Measurements from ENCODE around the gene LRRC45. TPM values are rescaled to one million over a fixed set of nuclear protein-coding genes. Genes with fewer than 3 reads are reported as not detected.

LRRC45 gene
- total RNA-seq, 5 donors from 2014 or later (not counting 1 experiment from before 2014, with no cell fraction given): 13.3 to 28.5 (median 22.3) TPM

DNA sequence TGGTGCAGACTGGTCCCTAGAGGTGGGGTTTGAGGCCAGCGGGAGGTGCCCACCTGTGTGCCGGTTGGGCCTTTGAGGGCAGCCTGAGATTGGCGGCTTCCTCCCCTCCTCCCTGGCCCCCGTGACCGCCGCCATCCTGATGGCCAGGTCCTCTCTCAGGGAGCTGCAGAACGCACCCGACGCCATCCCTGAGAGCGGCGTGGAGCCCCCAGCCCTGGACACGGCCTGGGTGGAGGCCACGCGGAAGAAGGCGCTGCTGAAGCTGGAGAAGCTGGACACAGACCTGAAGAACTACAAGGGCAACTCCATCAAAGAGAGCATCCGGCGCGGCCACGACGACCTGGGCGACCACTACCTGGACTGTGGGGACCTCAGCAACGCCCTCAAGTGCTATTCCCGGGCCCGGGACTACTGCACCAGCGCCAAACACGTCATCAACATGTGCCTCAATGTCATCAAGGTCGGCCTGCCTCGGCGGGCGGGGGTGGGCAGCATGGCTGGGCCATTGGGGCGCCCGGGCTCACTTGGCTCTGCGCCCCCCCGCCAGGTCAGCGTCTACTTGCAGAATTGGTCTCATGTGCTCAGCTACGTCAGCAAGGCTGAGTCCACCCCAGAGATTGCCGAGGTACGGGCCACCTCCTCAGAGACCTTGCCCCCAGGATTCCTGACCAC is 31.4 kb downstream of the LRRC45 start:
- no peaks in the 10 kb centered on the region for H3K27me3 ChIP-seq (replicated peaks in 1 of 2; ENCODE audit: control insufficient read depth in 2 of 2, extremely low read depth in 1 of 2, insufficient read depth in 2 of 2, low read length in 1 of 2)
- Mint-ChIP-seq H3K4me3 (peak overlapping the region; percentile 9 to 66 (median 61)), H3K27ac (no peak overlapping the region), H3K27me3 (no peaks in the 10 kb centered on the region), H3K36me3 (peaks cover 3% of the 10 kb centered on the region), H3K4me1 (peaks cover 5 to 24% (median 18%) of the 10 kb centered on the region in 3 donors), H3K9me3 (no peaks in the 10 kb centered on the region)
- H3K27ac ChIP-seq (ENCODE audit: low read length): no peak overlapping the region
- ATAC-seq (replicated peaks in 1 of 4): no peak
- H3K4me3 ChIP-seq (ENCODE audit: control insufficient read depth in 1 of 2, extremely low read depth in 1 of 2, low read length in 1 of 2): no peak overlapping the region
- 95% methylated on average over 38 of the region's 38 CpGs for WGBS (ENCODE audit: insufficient coverage)
- ChIA-PET POLR2A (no interaction called here), CTCF (no interaction called here)
- no peaks in the 10 kb centered on the region for H3K9me3 ChIP-seq
- H3K36me3 ChIP-seq (ENCODE audit: control insufficient read depth in 2 of 2, extremely low read depth in 1 of 2, insufficient read depth in 1 of 2, low read length in 1 of 2): peaks cover 12 to 49% of the 10 kb centered on the region in 2 donors
- no peak for DNase-seq
- H3K4me1 ChIP-seq (ENCODE audit: control insufficient read depth in 1 of 2, extremely low read depth in 1 of 2, insufficient read depth in 2 of 2, low read length in 2 of 2): peaks cover 9 to 42% of the 10 kb centered on the region in 2 experiments

DNA sequence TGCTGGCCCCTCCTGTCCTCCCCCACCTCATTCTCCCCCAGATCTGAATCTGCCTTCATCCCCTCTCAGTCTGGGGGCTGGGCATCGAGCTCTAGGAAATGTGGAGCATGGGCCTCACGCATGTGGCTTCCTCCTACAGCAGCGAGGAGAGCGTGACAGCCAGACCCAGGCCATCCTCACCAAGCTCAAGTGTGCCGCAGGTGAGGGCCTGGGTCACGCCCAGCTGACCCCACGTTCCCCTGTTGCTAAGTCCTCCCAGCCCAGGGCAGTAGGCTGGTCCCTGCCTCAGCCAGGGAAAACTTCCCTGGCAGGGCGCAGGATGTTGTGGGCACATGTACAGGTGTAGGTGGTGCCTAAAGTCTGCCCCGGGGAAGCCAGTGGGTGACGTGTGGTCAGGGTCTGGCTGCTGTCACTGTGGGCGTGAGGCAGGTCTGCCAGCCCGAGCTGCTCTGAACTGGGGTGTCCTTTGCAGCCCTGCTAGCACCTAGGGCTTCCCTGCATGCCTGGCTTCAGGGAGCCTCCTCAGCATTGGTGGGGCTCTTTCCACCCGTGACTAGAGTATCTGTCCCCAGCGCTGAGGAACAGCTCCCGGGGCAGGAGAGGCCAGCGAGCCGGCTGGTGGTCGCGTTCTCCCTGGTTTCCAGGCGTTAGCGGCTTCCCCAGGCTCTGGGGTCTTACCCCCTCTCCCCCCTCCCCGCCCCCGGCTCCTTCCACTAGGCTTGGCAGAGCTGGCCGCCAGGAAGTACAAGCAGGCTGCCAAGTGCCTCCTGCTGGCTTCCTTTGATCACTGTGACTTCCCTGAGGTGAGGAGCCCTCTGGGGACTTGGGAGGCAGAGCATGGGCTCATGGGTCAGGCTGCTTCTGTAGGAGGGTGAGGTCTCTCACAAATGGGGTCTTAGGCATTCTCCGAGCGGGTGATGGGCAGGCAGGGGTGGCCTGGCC is 32.2 kb downstream of the LRRC45 start:
- Histone ChIP-seq H3K27ac (ENCODE audit: low read length) (no peak overlapping the region), H3K4me1 (ENCODE audit: control insufficient read depth in 1 of 2, extremely low read depth in 1 of 2, insufficient read depth in 2 of 2, low read length in 2 of 2) (peaks cover 9 to 35% of the 10 kb centered on the region in 2 experiments), H3K27me3 (replicated peaks in 1 of 2; ENCODE audit: control insufficient read depth in 2 of 2, extremely low read depth in 1 of 2, insufficient read depth in 2 of 2, low read length in 1 of 2) (no peaks in the 10 kb centered on the region), H3K9me3 (no peaks in the 10 kb centered on the region), H3K4me3 (ENCODE audit: control insufficient read depth in 1 of 2, extremely low read depth in 1 of 2, low read length in 1 of 2) (no peak overlapping the region), H3K36me3 (ENCODE audit: control insufficient read depth in 2 of 2, extremely low read depth in 1 of 2, insufficient read depth in 1 of 2, low read length in 1 of 2) (peaks cover 14 to 57% of the 10 kb centered on the region in 2 donors)
- peaks cover 7% of the 10 kb centered on the region for H3K36me3 Mint-ChIP-seq
- 85% methylated on average over 18 of the region's 26 CpGs for WGBS (ENCODE audit: insufficient coverage)
- DNase-seq: no peak
- H3K27me3 Mint-ChIP-seq: no peaks in the 10 kb centered on the region
- no peak for ATAC-seq (replicated peaks in 1 of 4)
- H3K4me1 Mint-ChIP-seq: peaks cover 5 to 22% (median 15%) of the 10 kb centered on the region in 3 donors
- CTCF ChIA-PET: interaction anchor here in 1 of 2 donors (0.6 kb wide), 1 partner anchor 245 kb away, joined by 3 read pairs; no protein-coding TSS in a partner anchor
- H3K27ac Mint-ChIP-seq: no peak overlapping the region
- POLR2A ChIA-PET: interaction anchor here in 1 of 2 donors (0.6 kb wide), 1 partner anchor 71 kb away, joined by 3 read pairs; no protein-coding TSS in a partner anchor
- H3K9me3 Mint-ChIP-seq: no peaks in the 10 kb centered on the region
- peak overlapping the region; percentile 9 to 61 (median 15) for H3K4me3 Mint-ChIP-seq

GRCh38 chr17:82055965-82056728 is 33.0 kb downstream of the LRRC45 start:
- Histone ChIP-seq H3K4me1 (ENCODE audit: control insufficient read depth in 1 of 2, extremely low read depth in 1 of 2, insufficient read depth in 2 of 2, low read length in 2 of 2) (peaks cover 9 to 26% of the 10 kb centered on the region in 2 experiments), H3K36me3 (ENCODE audit: control insufficient read depth in 2 of 2, extremely low read depth in 1 of 2, insufficient read depth in 1 of 2, low read length in 1 of 2) (peaks cover 14 to 65% of the 10 kb centered on the region in 2 donors), H3K27ac (ENCODE audit: low read length) (no peak overlapping the region), H3K9me3 (no peaks in the 10 kb centered on the region), H3K27me3 (replicated peaks in 1 of 2; ENCODE audit: control insufficient read depth in 2 of 2, extremely low read depth in 1 of 2, insufficient read depth in 2 of 2, low read length in 1 of 2) (no peaks in the 10 kb centered on the region), H3K4me3 (ENCODE audit: control insufficient read depth in 1 of 2, extremely low read depth in 1 of 2, low read length in 1 of 2) (no peak overlapping the region)
- POLR2A ChIA-PET: interaction anchor here in 1 of 2 donors (0.6 kb wide), 1 partner anchor 70 kb away, joined by 3 read pairs; no protein-coding TSS in a partner anchor
- Mint-ChIP-seq H3K27ac (no peak overlapping the region), H3K27me3 (no peaks in the 10 kb centered on the region), H3K9me3 (no peaks in the 10 kb centered on the region), H3K4me1 (peaks cover 0 to 15% (median 8%) of the 10 kb centered on the region in 3 donors), H3K4me3 (no peak overlapping the region), H3K36me3 (peaks cover 7% of the 10 kb centered on the region)
- CTCF ChIA-PET: interaction anchor here in 1 of 2 donors (0.6 kb wide), 1 partner anchor 244 kb away, joined by 3 read pairs; no protein-coding TSS in a partner anchor
- no peak for DNase-seq
- ATAC-seq (replicated peaks in 1 of 4): no peak
- WGBS (ENCODE audit: insufficient coverage): 97% methylated on average over 23 of the region's 28 CpGs

- Histone ChIP-seq H3K4me1 (ENCODE audit: control insufficient read depth in 1 of 2, extremely low read depth in 1 of 2, insufficient read depth in 2 of 2, low read length in 2 of 2) (peaks cover 9 to 26% of the 10 kb centered on the region in 2 experiments), H3K36me3 (ENCODE audit: control insufficient read depth in 2 of 2, extremely low read depth in 1 of 2, insufficient read depth in 1 of 2, low read length in 1 of 2) (peaks cover 14 to 71% of the 10 kb centered on the region in 2 donors), H3K27me3 (replicated peaks in 1 of 2; ENCODE audit: control insufficient read depth in 2 of 2, extremely low read depth in 1 of 2, insufficient read depth in 2 of 2, low read length in 1 of 2) (no peaks in the 10 kb centered on the region), H3K4me3 (ENCODE audit: control insufficient read depth in 1 of 2, extremely low read depth in 1 of 2, low read length in 1 of 2) (no peak overlapping the region), H3K9me3 (no peaks in the 10 kb centered on the region), H3K27ac (ENCODE audit: low read length) (no peak overlapping the region)
- peaks cover 7% of the 10 kb centered on the region for H3K36me3 Mint-ChIP-seq
- CTCF ChIA-PET: no interaction called here
- H3K27me3 Mint-ChIP-seq: no peaks in the 10 kb centered on the region
- H3K4me3 Mint-ChIP-seq: no peak overlapping the region
- DNase-seq (no peak), ATAC-seq (replicated peaks in 1 of 4) (no peak)
- WGBS (ENCODE audit: insufficient coverage): 94% methylated on average over 23 of the region's 29 CpGs
- POLR2A ChIA-PET: no interaction called here
- peaks cover 0 to 15% (median 8%) of the 10 kb centered on the region in 3 donors for H3K4me1 Mint-ChIP-seq
- H3K9me3 Mint-ChIP-seq: no peaks in the 10 kb centered on the region
- H3K27ac Mint-ChIP-seq: no peak overlapping the region
Observed at GRCh38 chr17:82056729-82057621, 33.9 kb downstream of the LRRC45 start.

- H3K27ac Mint-ChIP-seq: no peak overlapping the region
Observed at GRCh38 chr17:82058230-82058854, 35.2 kb downstream of the LRRC45 start.

More at GRCh38 chr17:82058230-82058854, 35.2 kb downstream of the LRRC45 start:
- H3K9me3 ChIP-seq: no peaks in the 10 kb centered on the region
- DNase-seq (no peak), ATAC-seq (replicated peaks in 1 of 4) (no peak)
- ChIA-PET CTCF (no interaction called here), POLR2A (no interaction called here)
- Mint-ChIP-seq H3K9me3 (no peaks in the 10 kb centered on the region), H3K36me3 (peaks cover 7% of the 10 kb centered on the region), H3K4me1 (peaks cover 0 to 7% (median 2%) of the 10 kb centered on the region in 3 donors), H3K4me3 (no peak overlapping the region), H3K27me3 (no peaks in the 10 kb centered on the region)
- H3K4me1 ChIP-seq (ENCODE audit: control insufficient read depth in 1 of 2, extremely low read depth in 1 of 2, insufficient read depth in 2 of 2, low read length in 2 of 2): peaks cover 0 to 19% of the 10 kb centered on the region in 2 experiments
- WGBS (ENCODE audit: insufficient coverage): 86% methylated on average over 17 of the region's 17 CpGs
- H3K27me3 ChIP-seq (replicated peaks in 1 of 2; ENCODE audit: control insufficient read depth in 2 of 2, extremely low read depth in 1 of 2, insufficient read depth in 2 of 2, low read length in 1 of 2): no peaks in the 10 kb centered on the region
- no peak overlapping the region for H3K4me3 ChIP-seq (ENCODE audit: control insufficient read depth in 1 of 2, extremely low read depth in 1 of 2, low read length in 1 of 2)
- H3K27ac ChIP-seq (ENCODE audit: low read length): no peak overlapping the region
- peaks cover 16 to 82% of the 10 kb centered on the region in 2 donors for H3K36me3 ChIP-seq (ENCODE audit: control insufficient read depth in 2 of 2, extremely low read depth in 1 of 2, insufficient read depth in 1 of 2, low read length in 1 of 2)
